Sigmoid colon (tissue), 4 donors: Measurements from ENCODE around the gene ITPRIPL2.

Experiments
- EP300 ChIP-seq, 4 donors: sonication (generic); formaldehyde crosslinking; IDR thresholded peaks; one replicate each; pipeline ENCODE4 v1.6.1; 2017; ENCODE audit warnings: antibody characterized with exemption in 4 of 4
- POLR2A ChIP-seq, 2 donors: fragments of 450-650 bp; IDR thresholded peaks; one replicate each; pipeline ENCODE4 v1.6.1; 2016; ENCODE audit warnings: antibody characterized with exemption in 2 of 2, mild to moderate bottlenecking in 2 of 2, moderate library complexity in 2 of 2
- POLR2AphosphoS5 ChIP-seq, 4 donors: sonication (generic); formaldehyde crosslinking; IDR thresholded peaks; one replicate each; pipeline ENCODE4 v1.6.1; 2017; ENCODE audit warnings: antibody characterized with exemption in 4 of 4
- TF ChIP-seq, protein P1 (sequence below), 4 experiments: fragments of 450-650 bp in 3 of 4; fragments of 200-600 bp in 1 of 4; IDR thresholded peaks; one replicate each; pipeline ENCODE4 v1.5.1; 2016 to 2019; ENCODE audit warnings: antibody characterized with exemption in 4 of 4, mild to moderate bottlenecking in 3 of 4, moderate library complexity in 2 of 4

DNA sequence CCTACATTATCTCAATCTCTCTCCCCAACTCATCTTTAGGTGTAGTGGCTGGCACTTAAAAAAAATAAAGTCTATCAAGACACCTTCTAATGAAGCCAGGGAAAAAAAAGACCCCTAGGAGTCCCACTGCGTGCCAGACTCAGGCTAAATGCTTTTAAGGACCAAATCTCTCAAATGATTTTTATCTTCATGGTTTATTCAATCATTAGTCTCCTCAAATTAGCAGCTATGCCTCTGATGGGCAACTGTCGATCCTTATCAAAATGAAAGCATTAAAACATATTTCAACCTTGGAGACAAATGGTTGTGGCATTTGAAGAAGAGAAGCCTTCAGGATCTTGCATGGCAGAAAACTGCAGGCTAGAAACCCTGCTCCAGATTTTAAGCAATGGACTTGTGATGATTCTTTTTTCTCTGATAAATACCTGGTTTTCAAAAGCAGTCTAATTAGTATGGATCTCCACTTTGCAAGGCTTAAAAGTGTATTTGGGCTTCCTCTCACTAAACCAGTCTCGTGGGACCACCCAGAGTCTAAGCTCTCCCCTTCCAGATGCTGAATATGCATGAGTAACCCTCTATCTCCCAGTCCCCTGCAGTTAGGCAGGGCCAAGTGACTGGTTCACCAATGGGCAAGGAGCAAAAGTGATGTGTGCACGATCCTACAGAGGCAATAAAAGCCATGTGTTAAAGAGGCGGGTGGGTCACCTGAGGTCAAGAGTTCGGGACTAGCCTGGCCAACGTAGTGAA is 14.9 kb downstream of the ITPRIPL2 start:
- TF ChIP-seq, protein P1, sequence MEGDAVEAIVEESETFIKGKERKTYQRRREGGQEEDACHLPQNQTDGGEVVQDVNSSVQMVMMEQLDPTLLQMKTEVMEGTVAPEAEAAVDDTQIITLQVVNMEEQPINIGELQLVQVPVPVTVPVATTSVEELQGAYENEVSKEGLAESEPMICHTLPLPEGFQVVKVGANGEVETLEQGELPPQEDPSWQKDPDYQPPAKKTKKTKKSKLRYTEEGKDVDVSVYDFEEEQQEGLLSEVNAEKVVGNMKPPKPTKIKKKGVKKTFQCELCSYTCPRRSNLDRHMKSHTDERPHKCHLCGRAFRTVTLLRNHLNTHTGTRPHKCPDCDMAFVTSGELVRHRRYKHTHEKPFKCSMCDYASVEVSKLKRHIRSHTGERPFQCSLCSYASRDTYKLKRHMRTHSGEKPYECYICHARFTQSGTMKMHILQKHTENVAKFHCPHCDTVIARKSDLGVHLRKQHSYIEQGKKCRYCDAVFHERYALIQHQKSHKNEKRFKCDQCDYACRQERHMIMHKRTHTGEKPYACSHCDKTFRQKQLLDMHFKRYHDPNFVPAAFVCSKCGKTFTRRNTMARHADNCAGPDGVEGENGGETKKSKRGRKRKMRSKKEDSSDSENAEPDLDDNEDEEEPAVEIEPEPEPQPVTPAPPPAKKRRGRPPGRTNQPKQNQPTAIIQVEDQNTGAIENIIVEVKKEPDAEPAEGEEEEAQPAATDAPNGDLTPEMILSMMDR (IDR thresholded peaks at IDR 0.05): no peak
- TF ChIP-seq POLR2A (IDR thresholded peaks at IDR 0.05): no peak
- no peak for TF ChIP-seq EP300 (IDR thresholded peaks at IDR 0.05)
- TF ChIP-seq POLR2AphosphoS5 (IDR thresholded peaks at IDR 0.05): no peak
